COR-L47 (cell line): Measurements from ENCODE around the gene LAIR2.

Experiments
- DNase-seq: peaks from one replicate; lab custom pipeline; 2025; lab: John Stamatoyannopoulos, UW

The LAIR2 gene

DNA sequence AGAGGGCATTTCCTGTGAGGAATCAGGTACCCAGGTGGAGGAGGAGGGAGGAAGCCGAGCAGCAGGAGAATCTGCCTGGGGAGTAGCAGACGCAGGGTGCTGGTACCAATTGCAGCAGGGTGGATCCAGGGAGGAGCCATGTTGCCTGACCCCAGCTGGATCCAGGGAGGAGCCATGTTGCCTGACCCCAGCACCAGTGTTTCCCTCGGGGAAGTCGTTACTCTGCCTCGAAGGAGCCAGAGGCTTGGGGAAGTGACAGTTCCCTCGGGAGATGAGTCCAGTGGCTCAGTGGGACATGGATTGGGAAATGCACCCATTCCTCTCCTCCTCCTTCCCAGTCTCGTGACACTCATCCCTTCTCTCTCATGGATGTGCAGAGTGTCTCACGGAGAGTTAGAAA is 31.5 kb downstream of the LAIR2 start:
- no peak for DNase-seq

DNA sequence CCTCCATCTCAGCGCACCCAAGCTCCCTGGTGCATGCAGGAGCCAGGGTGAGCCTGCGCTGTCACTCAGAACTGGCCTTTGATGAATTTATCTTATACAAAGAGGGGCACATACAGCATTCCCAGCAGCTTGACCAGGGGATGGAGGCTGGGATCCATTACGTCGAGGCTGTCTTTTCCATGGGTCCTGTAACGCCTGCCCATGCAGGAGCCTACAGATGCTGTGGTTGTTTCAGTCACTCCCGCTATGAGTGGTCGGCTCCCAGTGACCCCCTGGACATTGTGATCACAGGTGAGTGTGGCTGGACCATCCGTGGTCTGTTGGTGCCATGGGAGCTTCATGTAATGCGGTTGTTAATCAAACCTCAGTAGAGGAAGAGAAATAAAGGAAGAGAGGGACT is 33.0 kb downstream of the LAIR2 start:
- no peak for DNase-seq

DNA sequence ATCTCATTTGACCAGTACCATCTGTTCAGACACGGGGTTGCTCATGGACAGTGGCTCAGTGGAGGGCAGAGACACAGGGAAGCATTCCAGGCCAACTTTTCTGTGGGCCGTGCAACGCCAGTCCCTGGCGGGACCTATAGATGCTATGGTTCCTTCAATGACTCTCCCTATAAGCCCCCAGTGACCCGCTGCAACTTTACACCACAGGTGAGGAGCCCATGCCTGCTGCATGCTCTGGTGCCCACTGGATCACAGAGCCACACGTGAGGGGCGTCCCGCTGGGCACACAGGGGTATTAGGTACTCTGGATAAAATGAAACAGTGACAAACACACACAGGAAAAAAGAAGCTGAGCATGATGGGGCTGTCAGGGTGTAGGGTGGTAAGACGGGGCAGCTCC is 34.3 kb downstream of the LAIR2 start:
- DNase-seq = no peak

DNA sequence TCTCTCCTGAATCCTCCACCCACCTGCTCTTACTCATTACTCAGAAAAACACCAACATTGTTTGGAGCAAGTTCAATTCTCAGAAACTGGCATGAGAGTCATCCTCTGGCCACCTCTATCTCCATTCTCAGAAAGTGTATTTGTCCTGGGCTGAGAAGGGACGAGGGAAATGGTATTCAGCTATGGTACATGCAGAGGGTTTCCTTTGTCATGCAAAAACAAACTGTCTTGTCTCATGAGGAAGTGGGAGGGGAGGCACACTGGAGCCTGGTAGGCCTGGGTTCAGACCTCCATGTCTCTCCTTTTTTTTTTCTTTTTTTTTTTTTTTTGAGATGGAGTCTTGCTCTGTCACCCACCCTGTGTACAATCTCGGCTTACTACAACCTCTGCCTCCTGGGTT is 39.1 kb downstream of the LAIR2 start:
- no peak for DNase-seq

DNA sequence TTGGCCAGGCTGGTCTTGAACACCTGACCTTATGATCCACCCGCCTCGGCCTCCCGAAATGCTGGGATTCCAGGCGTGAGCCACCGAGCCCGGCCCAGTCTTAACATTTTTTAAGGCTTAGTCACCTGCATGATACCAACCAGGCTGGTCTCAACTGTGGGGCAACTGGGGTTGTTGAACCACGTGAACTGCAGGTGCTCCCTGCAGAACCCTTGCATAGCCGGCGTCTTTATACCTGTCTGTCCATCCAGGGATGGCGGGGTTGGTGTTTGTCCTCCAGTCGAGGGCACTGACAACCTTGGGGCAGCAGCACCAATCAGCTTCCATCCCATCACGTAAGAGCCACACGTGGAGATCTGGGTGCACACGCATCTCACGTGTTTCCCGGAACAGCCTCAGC is 46.2 kb downstream of the LAIR2 start:
- DNase-seq = no peak

DNA sequence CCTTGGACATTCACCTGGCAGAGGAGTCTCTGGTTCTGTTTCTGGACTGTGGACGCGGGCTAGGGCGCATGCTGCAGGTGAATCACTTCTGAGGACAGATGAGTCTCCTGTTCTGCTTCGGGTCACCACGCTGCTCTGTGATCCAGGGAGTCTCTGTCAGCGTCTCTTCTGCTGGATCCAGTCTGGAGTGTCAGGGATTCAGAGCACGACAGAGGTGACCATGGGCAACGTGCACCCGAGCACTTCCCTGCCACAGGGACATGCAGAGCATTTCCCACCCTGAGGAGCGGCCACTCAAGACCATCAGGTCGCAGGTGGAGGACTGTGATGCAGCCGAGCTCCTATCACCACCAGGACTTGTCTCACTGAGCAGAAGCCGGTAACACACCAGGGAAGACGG is 46.6 kb downstream of the LAIR2 start:
- no peak for DNase-seq

DNA sequence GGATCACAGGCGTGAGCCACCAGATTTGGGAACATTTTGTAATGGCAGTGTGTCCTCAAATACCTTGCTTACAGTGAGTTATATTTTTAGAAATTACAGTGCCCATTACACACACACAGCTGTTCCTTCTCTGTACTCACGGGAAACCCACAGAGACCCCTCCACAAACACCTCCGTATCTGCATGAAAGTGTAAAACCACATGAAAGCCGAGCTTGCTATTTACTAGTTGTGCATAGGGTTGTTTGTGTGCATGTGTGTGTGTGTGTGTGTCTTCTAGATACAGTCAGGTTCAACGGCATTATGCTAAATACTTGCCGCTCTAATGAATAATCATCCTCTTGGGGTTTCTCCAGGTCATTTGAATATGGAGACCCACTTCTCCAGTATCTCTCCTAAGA is 48.7 kb downstream of the LAIR2 start:
- no peak for DNase-seq

DNA sequence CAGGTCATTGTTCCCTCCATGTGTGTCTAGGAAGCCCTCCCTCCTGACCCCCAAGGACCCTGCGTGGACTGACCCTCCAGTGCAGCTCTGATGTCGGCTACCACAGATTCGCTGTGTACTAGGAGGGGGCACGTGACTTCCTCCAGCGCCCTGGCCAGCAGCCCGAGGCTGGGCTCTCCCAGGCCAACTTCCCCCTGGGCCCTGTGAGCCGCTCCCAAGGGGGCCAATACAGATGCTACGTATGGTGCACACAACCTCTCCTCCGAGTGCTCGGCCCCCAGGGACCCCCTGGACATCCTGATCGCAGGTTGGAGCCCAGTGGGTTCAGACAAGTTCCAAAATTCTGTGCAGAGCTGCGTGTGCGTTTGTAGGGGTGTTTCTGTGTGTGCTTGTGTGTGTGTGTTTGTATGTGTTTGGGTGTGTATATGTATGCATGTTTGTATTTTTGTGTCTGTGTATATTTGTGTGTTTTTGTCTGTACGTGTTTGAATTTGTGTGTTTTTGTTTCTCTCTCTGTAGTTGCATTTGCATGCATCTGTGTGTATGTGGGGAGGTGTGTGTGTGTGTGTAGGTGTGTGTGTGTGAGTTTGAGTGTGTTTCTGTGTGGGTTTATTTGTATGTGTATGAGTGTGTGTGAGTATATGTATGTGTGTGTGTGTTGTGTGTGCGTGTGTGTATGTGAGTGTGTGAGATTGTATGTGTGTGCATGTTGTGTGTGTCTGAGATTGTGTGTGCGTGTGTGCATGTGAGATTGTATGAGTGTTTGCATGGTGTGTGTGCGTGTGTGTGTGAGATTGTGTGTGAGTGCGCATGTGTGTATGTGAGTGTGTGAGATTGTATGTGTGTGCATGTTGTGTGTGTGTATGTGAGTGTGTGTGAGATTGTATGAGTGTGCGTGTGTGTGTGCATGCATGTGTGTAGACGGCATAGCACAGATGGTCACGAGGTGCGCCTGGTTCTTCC is 49.6 kb downstream of the LAIR2 start:
- DNase-seq = no peak

DNA sequence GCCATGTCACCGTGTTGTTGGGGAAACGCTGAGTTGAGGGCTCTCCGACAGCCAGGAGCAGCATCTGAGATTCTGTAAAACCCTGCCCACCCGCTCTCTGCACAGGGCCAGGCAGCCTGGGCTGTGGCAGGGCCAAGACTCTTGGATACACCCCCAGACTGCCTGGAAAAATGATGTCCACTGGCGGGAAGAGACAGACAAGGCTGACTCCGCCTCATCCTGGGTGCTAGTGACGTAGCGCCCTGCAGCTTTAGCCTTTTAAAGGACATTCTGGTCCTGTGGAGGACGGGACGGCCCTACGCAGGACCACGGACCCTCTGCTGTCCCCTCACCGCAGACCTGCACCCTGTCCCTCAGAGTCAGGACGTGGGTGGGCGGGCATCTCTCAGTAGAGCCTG is 50.3 kb downstream of the LAIR2 start:
- no peak for DNase-seq

DNA sequence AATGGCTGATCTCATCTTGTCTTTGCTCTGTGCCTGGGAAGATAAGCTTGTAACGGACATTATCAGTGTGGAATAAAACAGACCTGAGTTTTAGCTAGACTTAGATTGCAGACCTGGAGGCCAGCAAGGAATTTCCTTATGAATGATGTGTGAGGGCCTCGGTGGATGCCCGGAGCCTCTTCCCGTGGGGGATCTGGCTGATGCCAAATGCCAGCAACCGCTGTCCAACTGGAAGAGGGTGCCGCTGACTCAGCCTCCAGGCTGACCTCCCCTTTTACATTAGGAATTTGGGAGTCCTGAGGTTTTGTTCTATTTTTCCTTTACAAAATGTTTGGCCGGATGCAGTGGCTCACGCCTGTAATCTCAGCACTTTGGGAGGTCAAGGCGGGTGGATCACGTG is 51.4 kb downstream of the LAIR2 start:
- no peak for DNase-seq

DNA sequence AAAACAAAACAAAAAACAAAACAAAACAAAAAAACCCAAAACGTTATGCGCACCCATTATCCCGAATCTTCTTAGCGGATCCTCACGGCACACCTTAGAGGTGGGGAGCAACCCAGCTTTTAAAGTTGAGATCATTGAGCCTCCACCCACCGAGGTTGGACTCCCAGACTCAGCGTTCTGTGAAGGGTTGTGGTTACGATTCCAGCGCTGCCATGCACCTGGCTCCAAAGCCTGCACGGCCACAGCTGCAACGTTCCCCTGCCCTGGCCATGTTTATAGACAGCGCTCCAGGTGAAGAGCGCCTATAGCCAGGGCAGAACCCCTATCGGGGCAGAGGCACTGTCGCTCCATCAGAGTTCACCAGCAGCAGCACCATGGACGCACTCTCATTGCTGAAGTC is 52.3 kb downstream of the LAIR2 start:
- DNase-seq = no peak

DNA sequence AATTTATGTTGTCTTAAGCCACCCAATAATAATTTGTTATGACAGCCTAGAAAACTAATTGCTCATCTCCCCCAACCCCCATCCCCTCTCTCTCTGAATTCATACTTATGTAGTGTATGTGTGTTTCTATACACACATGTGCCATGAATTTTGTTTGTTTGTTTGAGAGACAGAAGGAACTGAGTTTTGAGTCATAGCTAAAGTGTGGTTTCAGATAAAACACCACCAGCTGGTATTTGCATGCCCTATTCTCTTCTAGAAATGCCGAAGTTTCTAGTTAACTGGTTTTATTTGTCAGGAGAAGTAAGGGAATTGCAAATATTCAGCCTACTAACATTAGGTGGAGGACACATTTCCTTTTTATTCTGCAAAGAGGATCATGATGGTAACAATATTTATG is 53.6 kb downstream of the LAIR2 start:
- DNase-seq = no peak

DNA sequence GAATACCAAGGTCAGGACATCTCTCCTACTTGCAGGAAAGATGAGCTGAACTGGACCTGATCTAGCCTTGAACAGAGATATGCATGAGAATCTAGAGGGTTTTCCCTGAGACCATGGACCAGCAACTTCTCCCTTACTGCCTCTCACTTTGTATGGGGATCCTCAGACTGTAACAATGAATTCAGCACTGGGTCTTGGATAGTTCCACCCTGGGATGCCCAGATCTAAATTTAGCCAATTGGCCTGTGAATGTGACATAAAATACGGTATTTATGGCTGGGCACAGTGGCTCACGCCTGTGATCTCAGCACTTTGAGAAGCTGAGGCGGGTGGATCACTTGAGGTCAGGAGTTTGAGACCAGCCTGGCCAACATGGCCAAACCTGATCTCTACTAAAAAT is 55.7 kb downstream of the LAIR2 start:
- no peak for DNase-seq
